ENCODE data around the gene MCMBP.

The MCMBP gene

GRCh38 chr10:119832951-119833350, 39.7 kb downstream of the MCMBP start:
- peak overlapping the region in 2 of 3 experiments; percentile 41 to 56 for H3K27ac Mint-ChIP-seq
- no peaks in the 10 kb centered on the region for H3K4me1 Mint-ChIP-seq
- no peak overlapping the region for H3K4me3 Mint-ChIP-seq
- peaks cover 80% of the 10 kb centered on the region for H3K36me3 Mint-ChIP-seq (ENCODE audit: low read depth)
- TF ChIP-seq, protein P1, sequence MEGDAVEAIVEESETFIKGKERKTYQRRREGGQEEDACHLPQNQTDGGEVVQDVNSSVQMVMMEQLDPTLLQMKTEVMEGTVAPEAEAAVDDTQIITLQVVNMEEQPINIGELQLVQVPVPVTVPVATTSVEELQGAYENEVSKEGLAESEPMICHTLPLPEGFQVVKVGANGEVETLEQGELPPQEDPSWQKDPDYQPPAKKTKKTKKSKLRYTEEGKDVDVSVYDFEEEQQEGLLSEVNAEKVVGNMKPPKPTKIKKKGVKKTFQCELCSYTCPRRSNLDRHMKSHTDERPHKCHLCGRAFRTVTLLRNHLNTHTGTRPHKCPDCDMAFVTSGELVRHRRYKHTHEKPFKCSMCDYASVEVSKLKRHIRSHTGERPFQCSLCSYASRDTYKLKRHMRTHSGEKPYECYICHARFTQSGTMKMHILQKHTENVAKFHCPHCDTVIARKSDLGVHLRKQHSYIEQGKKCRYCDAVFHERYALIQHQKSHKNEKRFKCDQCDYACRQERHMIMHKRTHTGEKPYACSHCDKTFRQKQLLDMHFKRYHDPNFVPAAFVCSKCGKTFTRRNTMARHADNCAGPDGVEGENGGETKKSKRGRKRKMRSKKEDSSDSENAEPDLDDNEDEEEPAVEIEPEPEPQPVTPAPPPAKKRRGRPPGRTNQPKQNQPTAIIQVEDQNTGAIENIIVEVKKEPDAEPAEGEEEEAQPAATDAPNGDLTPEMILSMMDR (IDR thresholded peaks at IDR 0.05; ENCODE audit: unreplicated experiment in 3 of 3), result no peak
- no peaks in the 10 kb centered on the region for H3K9me3 Mint-ChIP-seq
- no peaks in the 10 kb centered on the region for H3K27me3 Mint-ChIP-seq (ENCODE audit: low read depth)

DNA sequence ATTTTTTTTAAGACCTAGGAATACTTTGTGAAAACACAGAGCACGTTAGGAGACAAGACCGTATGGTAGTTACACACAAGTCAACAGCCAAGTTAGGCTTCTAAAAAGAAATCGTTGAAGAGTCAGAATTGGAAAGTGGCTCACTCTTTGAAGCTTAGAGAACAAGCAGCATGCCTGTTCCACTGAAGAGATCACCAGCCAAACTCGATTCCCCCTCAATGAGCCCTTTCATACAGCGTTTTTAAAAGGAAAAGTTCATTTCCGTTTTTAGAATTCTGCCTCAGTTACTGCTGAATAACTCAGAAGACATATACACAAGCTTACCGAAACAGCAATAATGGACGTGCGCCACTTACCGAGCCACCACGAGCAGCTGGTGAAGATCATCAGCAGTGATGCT, 41.0 kb downstream of the MCMBP start:
- Mint-ChIP-seq H3K27me3 (ENCODE audit: low read depth) (no peaks in the 10 kb centered on the region), H3K4me3 (no peak overlapping the region), H3K36me3 (ENCODE audit: low read depth) (peaks cover 80% of the 10 kb centered on the region), H3K4me1 (no peaks in the 10 kb centered on the region), H3K27ac (no peak overlapping the region), H3K9me3 (no peaks in the 10 kb centered on the region)
- TF ChIP-seq, protein P1 (IDR thresholded peaks at IDR 0.05; ENCODE audit: unreplicated experiment in 3 of 3), result no peak

DNA sequence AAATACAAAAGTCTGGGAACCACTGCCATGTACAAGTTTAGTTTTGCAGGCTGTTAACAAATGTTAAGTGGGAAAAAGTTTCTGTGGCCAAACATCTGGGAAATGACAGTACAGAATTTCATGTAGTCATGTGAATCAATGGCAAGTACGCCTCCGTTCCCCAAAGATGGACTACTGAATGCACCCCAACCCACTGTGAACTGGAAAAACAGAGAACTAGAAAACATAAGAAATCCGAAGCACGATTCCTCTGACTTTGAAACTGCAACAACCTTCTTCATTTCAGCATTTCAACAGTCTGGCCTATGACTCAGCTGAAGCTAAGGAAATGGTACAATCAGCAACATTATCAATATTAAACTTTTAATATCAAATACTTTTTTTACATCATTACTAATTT, 41.8 kb downstream of the MCMBP start:
- no peaks in the 10 kb centered on the region for H3K4me1 Mint-ChIP-seq
- TF ChIP-seq, protein P1 (IDR thresholded peaks at IDR 0.05; ENCODE audit: unreplicated experiment in 3 of 3), result no peak
- H3K27me3 Mint-ChIP-seq (ENCODE audit: low read depth), result no peaks in the 10 kb centered on the region
- H3K9me3 Mint-ChIP-seq, result no peaks in the 10 kb centered on the region
- peaks cover 74% of the 10 kb centered on the region for H3K36me3 Mint-ChIP-seq (ENCODE audit: low read depth)
- no peak overlapping the region for H3K4me3 Mint-ChIP-seq
- H3K27ac Mint-ChIP-seq, result no peak overlapping the region

- TF ChIP-seq, protein P1 (IDR thresholded peaks at IDR 0.05; ENCODE audit: unreplicated experiment in 3 of 3), result no peak
- Mint-ChIP-seq H3K27ac (peak overlapping the region in 2 of 3 experiments; percentile 28 to 63), H3K9me3 (no peaks in the 10 kb centered on the region), H3K4me1 (no peaks in the 10 kb centered on the region), H3K36me3 (ENCODE audit: low read depth) (peaks cover 71% of the 10 kb centered on the region), H3K27me3 (ENCODE audit: low read depth) (no peaks in the 10 kb centered on the region), H3K4me3 (no peak overlapping the region)
These were observed 43.2 kb downstream of the MCMBP start for GRCh38 chr10:119829429-119829828.

DNA sequence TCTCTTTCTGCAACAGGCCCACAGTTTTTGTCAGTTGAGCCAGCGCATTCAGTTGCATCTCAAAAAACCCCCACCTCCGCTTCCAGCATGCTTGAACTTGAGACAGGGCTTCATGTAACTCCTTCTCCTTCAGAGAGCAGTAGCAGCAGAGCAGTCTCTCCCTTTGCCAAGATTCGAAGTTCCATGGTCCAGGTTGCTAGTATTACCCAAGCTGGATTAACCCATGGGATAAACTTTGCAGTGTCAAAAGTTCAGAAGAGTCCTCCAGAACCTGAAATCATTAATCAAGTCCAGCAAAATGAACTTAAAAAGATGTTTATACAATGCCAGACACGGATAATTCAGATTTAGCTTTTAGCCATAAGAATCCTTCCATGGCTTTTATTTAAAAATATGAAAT, 45.2 kb downstream of the MCMBP start:
- Mint-ChIP-seq H3K4me1 (no peaks in the 10 kb centered on the region), H3K27me3 (ENCODE audit: low read depth) (no peaks in the 10 kb centered on the region), H3K27ac (peak overlapping the region in 1 of 3 experiments; percentile 8), H3K9me3 (no peaks in the 10 kb centered on the region), H3K36me3 (ENCODE audit: low read depth) (peaks cover 73% of the 10 kb centered on the region), H3K4me3 (no peak overlapping the region)
- TF ChIP-seq, protein P1 (IDR thresholded peaks at IDR 0.05; ENCODE audit: unreplicated experiment in 3 of 3), result no peak

DNA sequence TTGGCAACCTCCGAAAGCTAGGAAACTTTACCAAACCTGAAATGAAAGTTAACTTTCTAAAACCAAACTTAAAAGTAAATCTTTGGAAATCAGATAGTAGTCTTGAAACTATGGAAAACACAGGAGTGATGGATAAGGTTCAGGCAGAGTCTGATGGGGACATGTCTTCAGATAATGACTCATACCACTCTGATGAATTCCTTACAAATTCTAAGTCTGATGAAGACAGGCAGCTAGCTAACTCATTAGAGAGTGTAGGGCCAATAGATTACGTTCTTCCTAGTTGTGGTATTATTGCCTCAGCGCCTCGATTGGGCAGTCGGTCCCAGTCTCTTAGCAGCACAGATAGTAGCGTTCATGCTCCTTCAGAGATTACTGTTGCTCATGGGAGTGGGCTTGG, 45.9 kb downstream of the MCMBP start:
- peak overlapping the region in 1 of 3 experiments; percentile 8 for H3K27ac Mint-ChIP-seq
- H3K36me3 Mint-ChIP-seq (ENCODE audit: low read depth), result peaks cover 69% of the 10 kb centered on the region
- no peaks in the 10 kb centered on the region for H3K9me3 Mint-ChIP-seq
- H3K27me3 Mint-ChIP-seq (ENCODE audit: low read depth), result no peaks in the 10 kb centered on the region
- TF ChIP-seq, protein P1 (IDR thresholded peaks at IDR 0.05; ENCODE audit: unreplicated experiment in 3 of 3), result no peak
- no peaks in the 10 kb centered on the region for H3K4me1 Mint-ChIP-seq
- no peak overlapping the region for H3K4me3 Mint-ChIP-seq

Measured in nephron (organoid).